Heart left ventricle (tissue), 16 donors: ENCODE measurements around the gene CDH26. TPM values are rescaled to one million over a fixed set of nuclear protein-coding genes. Genes with fewer than 3 reads are reported as not detected.
A peak's percentile ranks its signal among the peaks of the same experiment; 100 is the strongest.

Experiments
- ATAC-seq, 4 donors: fragments of 200-7000 bp; cut with Tn5 transposase; one replicate each; pipeline ENCODE4 v1.9.1; 2020 to 2022; ENCODE audit warnings: moderate library complexity in 4 of 4, mild to moderate bottlenecking in 3 of 4, moderate number of reproducible peaks in 1 of 4
- DNase-seq, 5 donors: peaks; one replicate each; pipeline ENCODE4 v3.0.0-alpha.2; 2020
- H3K27ac ChIP-seq, 12 donors: fragments of 200-600 bp; sonication (generic) in 4 of 12; one replicate each; pipeline versions ENCODE4 v1.5.0 to v1.8.0; 2016 to 2022; ENCODE audit warnings: mild to moderate bottlenecking in 2 of 12
- H3K27me3 ChIP-seq, 9 donors: fragments of 200-600 bp; sonication (generic) in 2 of 9; one replicate each; pipeline versions ENCODE4 v1.5.1 to v1.8.0; 2016 to 2022; ENCODE audit warnings: mild to moderate bottlenecking in 3 of 9
- H3K36me3 ChIP-seq, 9 donors: fragments of 200-600 bp; sonication (generic) in 2 of 9; one replicate each; pipeline versions ENCODE4 v1.5.0 to v1.8.0; 2018 to 2022; ENCODE audit warnings: mild to moderate bottlenecking in 2 of 9
- H3K4me1 ChIP-seq, 12 donors: fragments of 200-600 bp; sonication (generic) in 4 of 12; one replicate each; pipeline versions ENCODE4 v1.5.0 to v1.8.0; 2016 to 2022; ENCODE audit warnings: mild to moderate bottlenecking in 3 of 12
- H3K4me3 ChIP-seq, 12 donors: fragments of 200-600 bp; sonication (generic) in 4 of 12; one replicate each; pipeline versions ENCODE4 v1.5.0 to v1.8.0; 2017 to 2022; ENCODE audit warnings: mild to moderate bottlenecking in 9 of 12, moderate library complexity in 4 of 12
- H3K9me3 ChIP-seq, 12 donors: fragments of 200-600 bp; sonication (generic) in 4 of 12; one replicate each; pipeline versions ENCODE4 v1.5.0 to v1.8.0; 2016 to 2022; ENCODE audit warnings: mild to moderate bottlenecking in 1 of 12
- POLR2A ChIP-seq, 2 donors: fragments of 450-650 bp; IDR thresholded peaks; one replicate each; pipeline ENCODE4 v1.6.1; 2017; ENCODE audit warnings: antibody characterized with exemption in 2 of 2, mild to moderate bottlenecking in 2 of 2, moderate library complexity in 2 of 2
- WGBS, 4 donors: extraction: QIAGEN DNeasy Blood & Tissue Kit in 2 of 4; methylation state at CpG; one replicate each; pipeline versions ENCODE4 v1.1.5 to v1.1.7; 2013 to 2018; 5-methylcytosine and 5-hydroxymethylcytosine counted together
- intact Hi-C, 10 donors: fragments of 100-400 bp; cut with DNase I; formaldehyde crosslinking; loops; one replicate each; pipeline versions ENCODE4 v1.11.1 to v1.14.2; 2022
- polyA plus RNA-seq, 2 donors: library from polyadenylated mRNA; stranded (reverse); fragments of 200-250 nt; gene quantifications; one replicate each; pipeline ENCODE4 v1.2.3, GENCODE V29; 2013
- total RNA-seq, 9 donors: library from RNA; depleted of rRNA in 2 of 9; stranded (reverse); fragments of >200 nt in 2 of 9; fragmentation: NEBNext Ultra II Directional in 3 of 9; extraction: Animal tissue kit (Norgen Biotek cat#: 25700) in 3 of 9; gene quantifications; one replicate each; pipeline versions ENCODE4 v1.1.0 to v1.2.4, GENCODE V29; 2016 to 2023
- TF ChIP-seq, protein P1 (sequence below), 12 donors: fragments of 200-600 bp; sonication (generic) in 4 of 12; IDR thresholded peaks; one replicate each; pipeline versions ENCODE4 v1.5.0 to v1.8.0; 2018 to 2022; ENCODE audit warnings: antibody characterized with exemption in 12 of 12, mild to moderate bottlenecking in 5 of 12
- donor health status: ischemic (EF 13 %, LVEDD 7.1; RV severe dilation, severe dysfunction).
- donor health status: healthy with polysubstance abuse.
- donor health status: DM: no; HTN: yes; CAD: no.
- donor health status: DM: no; HTN: no; CAD: no.
- donor health status: ischemic (EF 25% LVEDD 6.9; RV normal size, moderate dysfunction).
- donor health status: ischemic (EF 25% LVEDD 5.7; RV mildly dilated, moderate dysfunction).
- donor health status: healthy.
- donor health status: DM: yes; HTN: yes; CAD: no.
- donor health status: ischemic (EF 35%, LVEDD 5.7; RV mildly dilated, moderate dysfunction).
- donor health status: nonischemic (EF 11% LVEDD 7.7; RV severe dilation, severe dysfunction).
- donor health status: DM: yes; HTN: yes; CAD: no.
- donor health status: PGD.
- donor health status: ischemic (EF 29% LVEDD 5.4; RV normal size, mild dysfunction).
- donor health status: nonischemic (EF 23%, LVEDD 6.1; RV moderate dilation, normal function).

The CDH26 gene
- total and polyA plus RNA-seq, 11 donors = 0.30 to 2.0 (median 0.98) TPM

DNA sequence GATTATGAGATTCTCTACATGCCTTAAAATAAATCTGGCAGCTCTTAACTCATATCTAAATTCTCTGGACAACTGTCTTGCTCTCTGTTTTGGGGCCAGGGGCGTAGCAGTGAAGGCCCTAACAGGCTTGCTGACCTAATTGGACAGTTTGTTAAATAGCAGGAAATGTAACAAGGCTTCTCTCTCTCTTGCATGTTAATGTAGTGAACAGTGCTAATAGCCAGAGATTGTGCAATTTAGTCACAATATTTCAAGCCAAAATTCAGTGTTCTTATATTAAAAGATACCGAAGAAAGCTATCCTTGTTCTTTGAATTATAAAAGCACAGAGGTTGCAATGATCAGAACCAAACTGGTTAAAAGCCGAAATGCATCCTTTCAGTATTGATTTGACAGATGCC is 21.1 kb upstream of the CDH26 start:
- Histone ChIP-seq H3K27me3 (no peaks in the 10 kb centered on the region), H3K4me1 (peaks cover 3 to 69% (median 51%) of the 10 kb centered on the region in 12 donors), H3K36me3 (peaks cover 0 to 6% (median 3%) of the 10 kb centered on the region in 9 donors), H3K4me3 (peak overlapping the region in 6 of 12 donors; percentile 6 to 90 (median 39)), H3K9me3 (no peaks in the 10 kb centered on the region), H3K27ac (peak overlapping the region in 11 of 12 donors; percentile 30 to 99 (median 92))
- DNase-seq (no peak), ATAC-seq (no peak)
- intact Hi-C loops = loop anchor here in 1 of 10 donors (10.0 kb wide), 1 partner anchor 152 kb away; no protein-coding TSS in a partner anchor
- 46 to 54% (median 49%) methylated on average over 3 of the region's 3 CpGs for WGBS, 4 donors
- TF ChIP-seq, protein P1, sequence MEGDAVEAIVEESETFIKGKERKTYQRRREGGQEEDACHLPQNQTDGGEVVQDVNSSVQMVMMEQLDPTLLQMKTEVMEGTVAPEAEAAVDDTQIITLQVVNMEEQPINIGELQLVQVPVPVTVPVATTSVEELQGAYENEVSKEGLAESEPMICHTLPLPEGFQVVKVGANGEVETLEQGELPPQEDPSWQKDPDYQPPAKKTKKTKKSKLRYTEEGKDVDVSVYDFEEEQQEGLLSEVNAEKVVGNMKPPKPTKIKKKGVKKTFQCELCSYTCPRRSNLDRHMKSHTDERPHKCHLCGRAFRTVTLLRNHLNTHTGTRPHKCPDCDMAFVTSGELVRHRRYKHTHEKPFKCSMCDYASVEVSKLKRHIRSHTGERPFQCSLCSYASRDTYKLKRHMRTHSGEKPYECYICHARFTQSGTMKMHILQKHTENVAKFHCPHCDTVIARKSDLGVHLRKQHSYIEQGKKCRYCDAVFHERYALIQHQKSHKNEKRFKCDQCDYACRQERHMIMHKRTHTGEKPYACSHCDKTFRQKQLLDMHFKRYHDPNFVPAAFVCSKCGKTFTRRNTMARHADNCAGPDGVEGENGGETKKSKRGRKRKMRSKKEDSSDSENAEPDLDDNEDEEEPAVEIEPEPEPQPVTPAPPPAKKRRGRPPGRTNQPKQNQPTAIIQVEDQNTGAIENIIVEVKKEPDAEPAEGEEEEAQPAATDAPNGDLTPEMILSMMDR (IDR thresholded peaks at IDR 0.05) = no peak
- TF ChIP-seq POLR2A (IDR thresholded peaks at IDR 0.05) = no peak

DNA sequence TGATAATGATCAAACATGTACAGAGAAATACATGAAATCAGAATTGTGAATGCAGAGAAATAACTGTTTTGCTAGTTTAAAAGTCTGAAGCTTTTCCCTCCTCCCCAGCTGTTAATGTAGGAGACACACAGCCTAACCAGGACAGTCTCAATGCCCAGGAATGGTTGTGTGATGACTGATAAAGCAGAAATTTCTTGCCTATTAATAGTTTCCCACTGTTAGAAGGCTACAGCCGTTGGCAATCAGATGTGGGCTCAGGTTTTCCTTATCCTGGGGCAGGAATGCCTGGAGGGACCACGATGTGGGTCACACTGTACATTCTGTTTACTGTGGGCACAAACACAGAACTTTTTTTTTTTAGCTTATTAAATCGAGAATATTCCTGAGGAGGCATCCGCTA is 20.0 kb upstream of the CDH26 start:
- peak overlapping the region in 11 of 12 donors; percentile 39 to 99 (median 94) for H3K27ac ChIP-seq
- TF ChIP-seq, protein P1 (IDR thresholded peaks at IDR 0.05) = no peak
- TF ChIP-seq POLR2A (IDR thresholded peaks at IDR 0.05) = no peak
- ATAC-seq (no peak), DNase-seq (no peak)
- intact Hi-C loops = loop anchor here in 1 of 10 donors (10.0 kb wide), 1 partner anchor 153 kb away; no protein-coding TSS in a partner anchor
- peak overlapping the region in 9 of 12 donors; percentile 0 to 90 (median 75) for H3K4me3 ChIP-seq
- 39 to 54% (median 44%) methylated on average over 4 of the region's 4 CpGs for WGBS, 4 donors
- H3K27me3 ChIP-seq = no peaks in the 10 kb centered on the region
- peaks cover 3 to 68% (median 52%) of the 10 kb centered on the region in 12 donors for H3K4me1 ChIP-seq
- H3K9me3 ChIP-seq = no peaks in the 10 kb centered on the region
- peaks cover 0 to 17% (median 13%) of the 10 kb centered on the region in 9 donors for H3K36me3 ChIP-seq

DNA sequence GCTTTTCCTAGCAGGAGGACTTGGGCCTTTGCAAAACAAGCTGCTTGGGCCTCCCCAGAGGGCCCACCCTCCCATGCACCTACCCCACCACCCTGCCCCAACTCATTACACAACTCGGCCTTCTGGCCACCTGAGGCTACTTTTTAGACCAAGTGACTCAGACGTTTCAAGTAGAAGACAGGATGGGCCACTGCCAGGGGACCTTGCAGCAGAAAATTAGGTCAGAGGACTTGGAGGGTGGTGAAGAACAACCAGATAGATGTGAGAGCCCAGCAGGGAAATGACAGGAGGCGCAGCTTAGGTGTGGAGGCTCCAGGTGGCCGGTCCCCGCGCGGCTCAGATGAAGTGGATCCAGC is 19.5 kb upstream of the CDH26 start:
- DNase-seq (peak in 4 of 5 donors; percentile 21 to 53 (median 40)), ATAC-seq (peak in 2 of 4 donors; percentile 2 to 3)
- peak overlapping the region in 9 of 12 donors; percentile 0 to 90 (median 78) for H3K4me3 ChIP-seq
- TF ChIP-seq, protein P1 (IDR thresholded peaks at IDR 0.05) = no peak
- TF ChIP-seq POLR2A (IDR thresholded peaks at IDR 0.05) = no peak
- H3K36me3 ChIP-seq = peaks cover 0 to 21% (median 18%) of the 10 kb centered on the region in 9 donors
- peaks cover 3 to 65% (median 52%) of the 10 kb centered on the region in 12 donors for H3K4me1 ChIP-seq
- no peaks in the 10 kb centered on the region for H3K27me3 ChIP-seq
- intact Hi-C loops = loop anchor here in 1 of 10 donors (10.0 kb wide), 1 partner anchor 154 kb away; no protein-coding TSS in a partner anchor
- 48 to 76% (median 73%) methylated on average over 3 to 7 of the region's 7 CpGs for WGBS, 4 donors
- peak overlapping the region in 11 of 12 donors; percentile 39 to 99 (median 94) for H3K27ac ChIP-seq
- H3K9me3 ChIP-seq = no peaks in the 10 kb centered on the region

DNA sequence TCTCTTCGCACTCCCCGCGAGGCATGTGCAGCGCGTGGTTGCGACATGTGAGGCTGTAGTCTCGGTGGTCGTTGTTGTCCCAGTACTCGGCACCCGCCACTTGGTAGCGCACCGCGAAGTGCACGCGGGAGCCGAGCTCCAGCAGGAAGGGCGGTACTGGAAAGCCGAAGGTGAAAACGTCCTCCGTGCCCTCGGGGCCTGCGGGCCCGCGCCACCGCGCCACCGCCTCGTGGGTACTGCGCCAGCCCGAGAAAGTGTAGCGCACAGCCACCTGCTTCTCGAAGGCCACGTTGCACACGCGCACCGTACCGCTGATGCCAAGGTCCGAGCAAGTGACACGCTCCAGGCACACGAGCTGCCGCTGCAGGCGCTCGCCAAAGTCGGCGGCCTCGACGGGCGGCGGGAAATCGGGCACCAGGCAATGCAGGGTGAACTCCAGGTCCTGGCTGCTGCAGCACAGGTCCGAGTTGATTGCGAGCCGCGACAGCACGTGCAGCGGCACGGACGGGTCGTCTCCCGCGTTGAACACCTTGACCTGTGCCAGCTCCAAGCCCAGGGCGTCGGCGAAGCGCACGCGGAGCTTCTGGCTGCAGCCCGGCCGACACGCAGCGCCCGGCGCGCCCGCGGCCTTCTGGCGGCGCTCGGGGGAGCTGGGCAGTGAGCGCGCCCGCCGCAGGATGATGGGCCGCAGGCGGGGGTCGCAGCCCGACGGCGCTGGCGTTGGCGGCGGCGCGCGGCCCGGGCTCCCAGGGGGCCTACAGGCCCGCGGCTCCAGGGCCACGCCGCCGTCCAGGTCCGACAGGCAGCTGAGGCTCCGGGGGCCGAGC is 19.0 kb upstream of the CDH26 start:
- peaks cover 0 to 27% (median 24%) of the 10 kb centered on the region in 9 donors for H3K36me3 ChIP-seq
- 21 to 55% (median 42%) methylated on average over 41 to 104 of the region's 104 CpGs for WGBS, 4 donors
- DNase-seq (peak; percentile 18 to 69 (median 36)), ATAC-seq (peak in 2 of 4 donors; percentile 4 to 23)
- no peak for TF ChIP-seq POLR2A (IDR thresholded peaks at IDR 0.05)
- TF ChIP-seq, protein P1 (IDR thresholded peaks at IDR 0.05) = no peak
- intact Hi-C loops = loop anchor here in 1 of 10 donors (10.0 kb wide), 1 partner anchor 154 kb away; no protein-coding TSS in a partner anchor
- H3K4me3 ChIP-seq = peak overlapping the region; percentile 49 to 90 (median 76)
- H3K27ac ChIP-seq = peak overlapping the region; percentile 90 to 99 (median 96)
- no peaks in the 10 kb centered on the region for H3K27me3 ChIP-seq
- H3K9me3 ChIP-seq = no peaks in the 10 kb centered on the region
- H3K4me1 ChIP-seq = peaks cover 3 to 63% (median 50%) of the 10 kb centered on the region in 12 donors
